GM20000 (cell line): ENCODE results near the gene DLG2.

ENCODE experiments used
- DNase-seq: peaks from one replicate; pipeline ENCODE4 v3.0.0; 2012; ENCODE audit warnings: low spot score
- CTCF ChIP-seq: IDR thresholded peaks from 2 replicates; pipeline ENCODE4 v1.5.1; 2012; ENCODE audit warnings: mild to moderate bottlenecking, control low read depth; ENCODE audit errors: extremely low read depth, missing control alignments

The DLG2 gene

GRCh38 chr11:84804041-84804440, 823.1 kb downstream of the DLG2 start:
- no peak for TF ChIP-seq CTCF
- no peak for DNase-seq

GRCh38 chr11:84800755-84801346, 826.3 kb downstream of the DLG2 start:
- no peak for TF ChIP-seq CTCF
- no peak for DNase-seq

GRCh38 chr11:84799112-84799511, 828.0 kb downstream of the DLG2 start:
- DNase-seq: no peak
- no peak for TF ChIP-seq CTCF

GRCh38 chr11:84795698-84796097, 831.4 kb downstream of the DLG2 start:
- no peak for DNase-seq
- no peak for TF ChIP-seq CTCF

GRCh38 chr11:84794663-84795443, 832.3 kb downstream of the DLG2 start:
- no peak for DNase-seq
- no peak for TF ChIP-seq CTCF

- TF ChIP-seq CTCF: no peak
- no peak for DNase-seq
Observed at GRCh38 chr11:84793318-84793717, 833.8 kb downstream of the DLG2 start.

- TF ChIP-seq CTCF: no peak
- no peak for DNase-seq
Observed at GRCh38 chr11:84790849-84791427, 836.2 kb downstream of the DLG2 start.
